PC-3 (cell line): ENCODE results near the gene CHI3L1. TPM values are rescaled to one million over a fixed set of nuclear protein-coding genes. Genes with fewer than 3 reads are reported as not detected.

Source experiments
- ATAC-seq: fragments of 200-7000 bp; cut with Tn5 transposase; 2 replicates; pipeline ENCODE4 v1.9.1; 2020; ENCODE audit warnings: mild to moderate bottlenecking, moderate library complexity
- BruUV-seq: library from RNA; stranded (reverse); fragments of 400-500 nt; replicated peaks from 2 replicates; lab custom pipeline; 2021; lab: Mats Ljungman, UMichigan
- CTCF ChIA-PET: fragments of 300-600 bp; sonication (Branson Sonifier 250); formaldehyde crosslinking; loops from one replicate; lab custom pipeline; 2022; ENCODE audit warnings: antibody characterized with exemption; lab: Charles Lee
- POLR2A ChIA-PET: fragments of 300-600 bp; sonication (Branson Sonifier 250); formaldehyde crosslinking; loops from one replicate; lab custom pipeline; 2022; ENCODE audit warnings: antibody characterized with exemption; ENCODE audit not compliant: unreplicated experiment; lab: Charles Lee
- DNase-seq: peaks from one replicate; pipeline ENCODE4 v3.0.0-alpha.2; 2015
- H2AFZ ChIP-seq: fragments of 300-600 bp; sonication (generic); 2 replicates; pipeline ENCODE4 v1.6.0; 2016; ENCODE audit warnings: antibody characterized with exemption, low read length
- H3F3A ChIP-seq: fragments of 300-600 bp; sonication (generic); one replicate; pipeline ENCODE4 v1.6.0; 2017; ENCODE audit warnings: antibody characterized with exemption, low read length, control low read depth, mild to moderate bottlenecking; ENCODE audit not compliant: unreplicated experiment
- H3K27ac ChIP-seq: fragments of 300-600 bp; sonication (generic); 2 replicates; pipeline ENCODE4 v1.5.1; 2016; ENCODE audit warnings: mild to moderate bottlenecking, low read length
- H3K27me3 ChIP-seq: fragments of 300-600 bp; sonication (generic); 2 replicates; pipeline ENCODE4 v1.6.1; 2016; ENCODE audit warnings: low read length, mixed read lengths
- H3K36me3 ChIP-seq: fragments of 300-600 bp; sonication (generic); 2 replicates; pipeline ENCODE4 v1.6.1; 2016; ENCODE audit warnings: low read depth, mixed run types, low read length, mixed read lengths
- H3K4me1 ChIP-seq: fragments of 300-600 bp; sonication (generic); 2 replicates; pipeline ENCODE4 v1.5.1; 2016; ENCODE audit warnings: low read length; ENCODE audit not compliant: insufficient read depth
- H3K4me2 ChIP-seq: fragments of 300-600 bp; sonication (generic); 2 replicates; pipeline ENCODE4 v1.6.0; 2016; ENCODE audit warnings: low read length
- H3K4me3 ChIP-seq: fragments of 300-600 bp; sonication (generic); 2 replicates; pipeline ENCODE4 v1.5.1; 2016; ENCODE audit warnings: mild to moderate bottlenecking, low read length, mixed read lengths
- H3K79me2 ChIP-seq: fragments of 300-600 bp; sonication (generic); 2 replicates; pipeline ENCODE4 v1.6.1; 2017; ENCODE audit warnings: low read length, mixed read lengths
- H3K9ac ChIP-seq: fragments of 300-600 bp; sonication (generic); 2 replicates; pipeline ENCODE4 v1.6.0; 2016; ENCODE audit warnings: mild to moderate bottlenecking, low read length
- H3K9me2 ChIP-seq: fragments of 300-600 bp; sonication (generic); replicated peaks from 2 replicates; pipeline ENCODE4 v1.6.1; 2016; ENCODE audit warnings: mixed run types, low read length, mixed read lengths
- H3K9me3 ChIP-seq: fragments of 300-600 bp; sonication (generic); 2 replicates; pipeline ENCODE4 v1.6.1; 2016; ENCODE audit warnings: low read length, mixed read lengths
- H4K20me1 ChIP-seq: fragments of 300-600 bp; sonication (generic); 2 replicates; pipeline ENCODE4 v1.6.1; 2016; ENCODE audit warnings: low read length, mixed read lengths
- CTCF ChIP-seq: fragments of 300-600 bp; sonication (generic); conservative IDR thresholded peaks from 2 replicates; pipeline ENCODE4 v1.5.1; 2017; ENCODE audit warnings: antibody characterized with exemption, low read depth, mild to moderate bottlenecking, low read length
- EZH2 ChIP-seq: fragments of 300-600 bp; sonication (generic); IDR thresholded peaks from one replicate; pipeline ENCODE4 v1.6.1; 2017; ENCODE audit warnings: antibody characterized with exemption, mild to moderate bottlenecking, low read length; ENCODE audit not compliant: unreplicated experiment
- EZH2phosphoT487 ChIP-seq: fragments of 300-600 bp; sonication (generic); IDR thresholded peaks from 2 replicates; pipeline ENCODE4 v1.6.1; 2018; ENCODE audit warnings: mild to moderate bottlenecking, antibody characterized with exemption, low read length, borderline replicate concordance
- intact Hi-C: fragments of 100-400 bp; cut with micrococcal nuclease; formaldehyde crosslinking; loops from 2 replicates; pipeline ENCODE4 v1.9.0; 2023
- total RNA-seq: library from RNA; depleted of rRNA; stranded (reverse); fragments of >200 nt; gene quantifications from 2 replicates; pipeline ENCODE4 v1.2.3, GENCODE V29; 2014

CHI3L1 gene
- total RNA-seq, 1 experiment from 2014 or later, result not detected

- H4K20me1 ChIP-seq, result no peaks in the 10 kb centered on the region
- H3K4me1 ChIP-seq, result peaks cover 13% of the 10 kb centered on the region
- ChIA-PET CTCF (no interaction called here), POLR2A (no interaction called here)
- no peaks in the 10 kb centered on the region for H3F3A ChIP-seq
- no peak overlapping the region for H3K4me2 ChIP-seq
- H3K9me2 ChIP-seq, result no peaks in the 10 kb centered on the region
- intact Hi-C loops, result no loop called here
- no TSS peak for BruUV-seq
- H3K9ac ChIP-seq, result no peak overlapping the region
- no peak overlapping the region for H3K27ac ChIP-seq
- H3K79me2 ChIP-seq, result no peaks in the 10 kb centered on the region
- H3K36me3 ChIP-seq, result no peaks in the 10 kb centered on the region
- no peak overlapping the region for H2AFZ ChIP-seq
- DNase-seq (no peak), ATAC-seq (no peak)
- no peak overlapping the region for H3K4me3 ChIP-seq
- H3K27me3 ChIP-seq, result no peaks in the 10 kb centered on the region
- TF ChIP-seq EZH2, result no peak
- H3K9me3 ChIP-seq, result no peaks in the 10 kb centered on the region
These were observed 7.5 kb downstream of the CHI3L1 start for GRCh38 chr1:203178821-203179666.

DNA sequence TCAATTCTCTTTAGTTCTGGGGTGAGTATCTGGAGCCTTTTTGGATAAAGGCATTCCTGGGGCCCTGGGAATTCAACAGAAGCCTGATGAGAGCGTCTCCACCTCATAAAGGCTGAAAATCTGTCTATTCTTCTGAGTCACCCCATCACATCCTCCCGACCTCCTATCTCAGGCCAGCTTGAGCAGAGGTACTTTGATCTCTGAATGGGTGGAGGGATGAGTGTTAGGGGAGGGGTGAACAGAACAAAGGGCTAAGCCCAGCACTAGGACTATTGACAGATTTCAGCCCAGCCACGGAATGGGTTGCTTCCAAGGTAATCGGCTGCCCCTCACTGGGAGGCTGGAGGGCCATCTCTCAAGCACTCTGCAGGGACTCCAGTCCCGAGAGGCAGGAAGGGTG lies 8.4 kb downstream of the CHI3L1 start:
- TF ChIP-seq EZH2phosphoT487, result no peak
- TF ChIP-seq EZH2, result no peak
- no peak for TF ChIP-seq CTCF
- no peak overlapping the region for H3K27ac ChIP-seq
- no TSS peak for BruUV-seq
- no peaks in the 10 kb centered on the region for H4K20me1 ChIP-seq
- CTCF ChIA-PET, result no interaction called here
- H2AFZ ChIP-seq, result no peak overlapping the region
- H3K9me3 ChIP-seq, result no peaks in the 10 kb centered on the region
- H3K27me3 ChIP-seq, result no peaks in the 10 kb centered on the region
- no peaks in the 10 kb centered on the region for H3K79me2 ChIP-seq
- POLR2A ChIA-PET, result no interaction called here
- H3K4me3 ChIP-seq, result no peak overlapping the region
- ATAC-seq, result peak; percentile 48
- intact Hi-C loops, result no loop called here
- H3K36me3 ChIP-seq, result no peaks in the 10 kb centered on the region
- no peak overlapping the region for H3K9ac ChIP-seq
- no peaks in the 10 kb centered on the region for H3K9me2 ChIP-seq
- peak; percentile 41 for DNase-seq
- H3F3A ChIP-seq, result no peaks in the 10 kb centered on the region
- peaks cover 13% of the 10 kb centered on the region for H3K4me1 ChIP-seq
- peak overlapping the region; percentile 55 for H3K4me2 ChIP-seq

DNA sequence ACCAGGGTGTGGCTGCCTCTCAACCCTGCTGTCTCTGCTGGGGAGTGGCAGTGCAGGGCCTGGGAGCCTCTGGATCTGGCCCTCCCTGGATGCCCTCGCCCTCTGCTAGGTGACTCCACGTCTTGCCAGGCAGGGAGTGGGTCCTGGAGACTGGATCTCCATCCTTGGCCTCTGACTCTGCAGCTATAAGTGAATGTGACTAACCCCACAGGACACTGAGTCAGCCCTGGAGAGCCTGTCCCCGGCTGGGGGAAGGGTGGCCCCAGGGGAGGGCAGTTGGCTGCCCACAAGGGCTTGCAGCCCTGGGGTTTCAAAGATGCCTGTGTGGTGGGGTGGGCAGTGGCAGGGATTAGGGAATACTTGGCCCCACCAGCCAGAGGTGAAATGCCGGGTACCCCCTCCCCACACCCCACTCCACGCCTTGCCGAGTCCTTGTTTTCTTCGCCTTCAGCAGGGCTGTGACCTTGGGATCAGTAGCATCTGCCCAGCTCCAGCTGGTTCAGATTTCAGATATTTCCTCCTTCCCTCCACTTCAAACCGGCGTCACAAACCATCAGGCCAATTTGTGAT lies 8.9 kb downstream of the CHI3L1 start:
- Histone ChIP-seq H3K36me3 (no peaks in the 10 kb centered on the region), H3K9ac (no peak overlapping the region), H3K4me3 (no peak overlapping the region), H3F3A (no peaks in the 10 kb centered on the region), H3K4me1 (peaks cover 13% of the 10 kb centered on the region), H2AFZ (no peak overlapping the region), H3K9me2 (no peaks in the 10 kb centered on the region), H3K27me3 (no peaks in the 10 kb centered on the region), H3K9me3 (no peaks in the 10 kb centered on the region), H4K20me1 (no peaks in the 10 kb centered on the region), H3K27ac (no peak overlapping the region), H3K4me2 (peak overlapping the region; percentile 55), H3K79me2 (no peaks in the 10 kb centered on the region)
- ChIA-PET CTCF (no interaction called here), POLR2A (no interaction called here)
- DNase-seq (peak; percentile 60), ATAC-seq (peak; percentile 60)
- no TSS peak for BruUV-seq
- TF ChIP-seq EZH2 (no peak), EZH2phosphoT487 (no peak), CTCF (no peak)
- intact Hi-C loops, result no loop called here
